ENCODE data around the gene SGPP1.

DNA sequence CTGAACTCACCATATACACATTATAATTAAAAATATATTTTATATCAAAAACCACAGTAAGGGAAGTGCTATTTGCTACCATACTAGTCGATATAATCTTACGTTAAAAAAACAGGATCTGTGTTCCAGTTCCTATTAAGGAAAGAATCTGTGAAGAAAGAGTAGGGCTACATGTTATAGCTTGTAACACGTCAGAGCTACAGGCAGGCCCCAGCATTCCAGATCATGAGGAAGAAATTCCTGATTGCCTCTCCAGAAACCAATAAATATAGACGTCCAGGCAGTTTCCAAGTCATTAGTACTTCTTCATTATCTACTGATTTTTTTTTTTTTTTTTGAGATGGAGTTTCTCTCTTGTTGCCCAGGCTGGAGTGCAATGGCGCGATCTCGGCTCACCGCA lies 20.6 kb downstream of the SGPP1 start:
- TF ChIP-seq, protein P1, sequence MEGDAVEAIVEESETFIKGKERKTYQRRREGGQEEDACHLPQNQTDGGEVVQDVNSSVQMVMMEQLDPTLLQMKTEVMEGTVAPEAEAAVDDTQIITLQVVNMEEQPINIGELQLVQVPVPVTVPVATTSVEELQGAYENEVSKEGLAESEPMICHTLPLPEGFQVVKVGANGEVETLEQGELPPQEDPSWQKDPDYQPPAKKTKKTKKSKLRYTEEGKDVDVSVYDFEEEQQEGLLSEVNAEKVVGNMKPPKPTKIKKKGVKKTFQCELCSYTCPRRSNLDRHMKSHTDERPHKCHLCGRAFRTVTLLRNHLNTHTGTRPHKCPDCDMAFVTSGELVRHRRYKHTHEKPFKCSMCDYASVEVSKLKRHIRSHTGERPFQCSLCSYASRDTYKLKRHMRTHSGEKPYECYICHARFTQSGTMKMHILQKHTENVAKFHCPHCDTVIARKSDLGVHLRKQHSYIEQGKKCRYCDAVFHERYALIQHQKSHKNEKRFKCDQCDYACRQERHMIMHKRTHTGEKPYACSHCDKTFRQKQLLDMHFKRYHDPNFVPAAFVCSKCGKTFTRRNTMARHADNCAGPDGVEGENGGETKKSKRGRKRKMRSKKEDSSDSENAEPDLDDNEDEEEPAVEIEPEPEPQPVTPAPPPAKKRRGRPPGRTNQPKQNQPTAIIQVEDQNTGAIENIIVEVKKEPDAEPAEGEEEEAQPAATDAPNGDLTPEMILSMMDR (IDR thresholded peaks at IDR 0.05; ENCODE audit: insufficient read depth, low read length), result no peak
- TF ChIP-seq SPI1 (IDR thresholded peaks at IDR 0.05; ENCODE audit: borderline replicate concordance, low read depth), result no peak
- TF ChIP-seq, protein P2, sequence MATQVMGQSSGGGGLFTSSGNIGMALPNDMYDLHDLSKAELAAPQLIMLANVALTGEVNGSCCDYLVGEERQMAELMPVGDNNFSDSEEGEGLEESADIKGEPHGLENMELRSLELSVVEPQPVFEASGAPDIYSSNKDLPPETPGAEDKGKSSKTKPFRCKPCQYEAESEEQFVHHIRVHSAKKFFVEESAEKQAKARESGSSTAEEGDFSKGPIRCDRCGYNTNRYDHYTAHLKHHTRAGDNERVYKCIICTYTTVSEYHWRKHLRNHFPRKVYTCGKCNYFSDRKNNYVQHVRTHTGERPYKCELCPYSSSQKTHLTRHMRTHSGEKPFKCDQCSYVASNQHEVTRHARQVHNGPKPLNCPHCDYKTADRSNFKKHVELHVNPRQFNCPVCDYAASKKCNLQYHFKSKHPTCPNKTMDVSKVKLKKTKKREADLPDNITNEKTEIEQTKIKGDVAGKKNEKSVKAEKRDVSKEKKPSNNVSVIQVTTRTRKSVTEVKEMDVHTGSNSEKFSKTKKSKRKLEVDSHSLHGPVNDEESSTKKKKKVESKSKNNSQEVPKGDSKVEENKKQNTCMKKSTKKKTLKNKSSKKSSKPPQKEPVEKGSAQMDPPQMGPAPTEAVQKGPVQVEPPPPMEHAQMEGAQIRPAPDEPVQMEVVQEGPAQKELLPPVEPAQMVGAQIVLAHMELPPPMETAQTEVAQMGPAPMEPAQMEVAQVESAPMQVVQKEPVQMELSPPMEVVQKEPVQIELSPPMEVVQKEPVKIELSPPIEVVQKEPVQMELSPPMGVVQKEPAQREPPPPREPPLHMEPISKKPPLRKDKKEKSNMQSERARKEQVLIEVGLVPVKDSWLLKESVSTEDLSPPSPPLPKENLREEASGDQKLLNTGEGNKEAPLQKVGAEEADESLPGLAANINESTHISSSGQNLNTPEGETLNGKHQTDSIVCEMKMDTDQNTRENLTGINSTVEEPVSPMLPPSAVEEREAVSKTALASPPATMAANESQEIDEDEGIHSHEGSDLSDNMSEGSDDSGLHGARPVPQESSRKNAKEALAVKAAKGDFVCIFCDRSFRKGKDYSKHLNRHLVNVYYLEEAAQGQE (IDR thresholded peaks at IDR 0.05; ENCODE audit: insufficient replicate concordance, low read depth), result no peak
- TF ChIP-seq POLR2AphosphoS5 (IDR thresholded peaks at IDR 0.05; ENCODE audit: low read depth), result no peak

All from HL-60 (cell line).